Liver (tissue), 9 donors: ENCODE data around the gene SLC9C1. TPM values are rescaled to one million over a fixed set of nuclear protein-coding genes. Genes with fewer than 3 reads are reported as not detected.

Experiments used
- DNase-seq: peaks from one replicate; pipeline ENCODE4 v3.0.0-alpha.2; 2017; ENCODE audit warnings: low spot score
- H3K27ac ChIP-seq, 2 donors: one replicate each; pipeline ENCODE4 v1.7.0; 2013; ENCODE audit warnings: inconsistent platforms in 2 of 2, low read length in 2 of 2, control low read depth in 1 of 2, low read depth in 1 of 2, mild to moderate bottlenecking in 1 of 2
- H3K27me3 ChIP-seq, 4 donors: one replicate each; pipeline versions ENCODE4 v1.6.1 to v1.7.0; 2013; ENCODE audit warnings: low read length in 3 of 4, inconsistent platforms in 1 of 4, mild to moderate bottlenecking in 1 of 4, moderate library complexity in 1 of 4; ENCODE audit not compliant: control insufficient read depth in 4 of 4, insufficient read depth in 4 of 4
- H3K36me3 ChIP-seq, 4 donors: one replicate each; pipeline versions ENCODE4 v1.6.1 to v1.7.0; 2013; ENCODE audit warnings: low read length in 3 of 4, mild to moderate bottlenecking in 3 of 4, low read depth in 1 of 4, moderate library complexity in 1 of 4; ENCODE audit not compliant: control insufficient read depth in 4 of 4, insufficient read depth in 3 of 4
- H3K4me1 ChIP-seq, 4 donors: one replicate each; pipeline versions ENCODE4 v1.6.1 to v1.7.0; 2013; ENCODE audit warnings: low read length in 3 of 4, mild to moderate bottlenecking in 3 of 4, moderate library complexity in 1 of 4; ENCODE audit not compliant: control insufficient read depth in 4 of 4, insufficient read depth in 4 of 4
- H3K4me3 ChIP-seq, 3 donors: one replicate each; pipeline versions ENCODE4 v1.6.1 to v1.7.0; 2013; ENCODE audit warnings: low read length in 3 of 3, control low read depth in 1 of 3, low read depth in 1 of 3, mild to moderate bottlenecking in 1 of 3
- H3K9ac ChIP-seq, 2 donors: one replicate each; pipeline ENCODE4 v1.7.0; 2013; ENCODE audit warnings: low read length in 2 of 2, mild to moderate bottlenecking in 2 of 2, moderate library complexity in 2 of 2, control low read depth in 1 of 2, low read depth in 1 of 2
- H3K9me3 ChIP-seq, 4 donors: one replicate each; pipeline versions ENCODE4 v1.6.1 to v1.7.0; 2013; ENCODE audit warnings: low read length in 3 of 4; ENCODE audit not compliant: control insufficient read depth in 4 of 4
- EGR1 ChIP-seq, 2 donors: IDR thresholded peaks; 2 replicates each; pipeline ENCODE4 v1.6.1; 2016 to 2018; ENCODE audit warnings: antibody characterized with exemption in 2 of 2, low read depth in 2 of 2
- FOXA1 ChIP-seq: IDR thresholded peaks from 2 replicates; pipeline ENCODE4 v1.6.1; 2016; ENCODE audit warnings: antibody characterized with exemption
- FOXA2 ChIP-seq: IDR thresholded peaks from 2 replicates; pipeline ENCODE4 v1.6.1; 2016; ENCODE audit warnings: antibody characterized with exemption
- GABPA ChIP-seq, 2 donors: IDR thresholded peaks in 1 of 2; conservative IDR thresholded peaks in 1 of 2; 2 replicates each; pipeline ENCODE4 v1.6.1; 2016; ENCODE audit warnings: antibody characterized with exemption in 2 of 2, mild to moderate bottlenecking in 1 of 2, moderate library complexity in 1 of 2
- HNF4A ChIP-seq, 2 donors: conservative IDR thresholded peaks; 2 replicates each; pipeline ENCODE4 v1.6.1; 2016; ENCODE audit warnings: antibody characterized with exemption in 2 of 2, mild to moderate bottlenecking in 2 of 2
- HNF4G ChIP-seq: IDR thresholded peaks from 2 replicates; pipeline ENCODE4 v1.6.1; 2016; ENCODE audit warnings: antibody characterized with exemption
- JUND ChIP-seq, 2 donors: IDR thresholded peaks; 2 replicates each; pipeline ENCODE4 v1.6.1; 2016; ENCODE audit warnings: antibody characterized with exemption in 2 of 2
- RAD21 ChIP-seq, 2 donors: IDR thresholded peaks; 2 replicates each; pipeline ENCODE4 v1.6.1; 2016; ENCODE audit warnings: antibody characterized with exemption in 2 of 2, mild to moderate bottlenecking in 2 of 2
- SP1 ChIP-seq: IDR thresholded peaks from 2 replicates; pipeline ENCODE4 v1.6.1; 2018; ENCODE audit warnings: antibody characterized with exemption, mild to moderate bottlenecking
- TAF1 ChIP-seq: conservative IDR thresholded peaks from 2 replicates; pipeline ENCODE4 v1.6.1; 2016; ENCODE audit warnings: antibody characterized with exemption, mild to moderate bottlenecking
- YY1 ChIP-seq: IDR thresholded peaks from 2 replicates; pipeline ENCODE4 v1.6.1; 2016; ENCODE audit warnings: antibody characterized with exemption, mild to moderate bottlenecking
- WGBS: extraction: QIAGEN DNeasy Blood & Tissue Kit; methylation state at CpG from one replicate; pipeline ENCODE4 v1.1.7; 2013; 5-methylcytosine and 5-hydroxymethylcytosine counted together
- polyA plus RNA-seq, 2 donors: library from polyadenylated mRNA; stranded (reverse) in 1 of 2; unstranded in 1 of 2; fragments of 200-250 nt in 1 of 2; fragments of >200 nt in 1 of 2; fragmentation: Nextera tagmentation in 1 of 2; extraction: Ambion mirVana in 1 of 2; gene quantifications; one replicate each; pipeline versions ENCODE4 v1.2.1 to v1.2.3, GENCODE V29; 2013 to 2015
- total RNA-seq, 2 donors: library from RNA; depleted of rRNA; stranded (reverse); fragments of >200 nt; gene quantifications; one replicate each; pipeline ENCODE4 v1.2.3, GENCODE V29; 2014
- TF ChIP-seq, protein P1 (sequence below): IDR thresholded peaks from 2 replicates; pipeline ENCODE4 v1.6.1; 2016; ENCODE audit warnings: antibody characterized with exemption
- TF ChIP-seq, protein P2 (sequence below): IDR thresholded peaks from 2 replicates; pipeline ENCODE4 v1.6.1; 2016; ENCODE audit warnings: antibody characterized with exemption
- TF ChIP-seq, protein P3 (sequence below): IDR thresholded peaks from 2 replicates; pipeline ENCODE4 v1.6.1; 2016; ENCODE audit warnings: antibody characterized with exemption, mild to moderate bottlenecking
- TF ChIP-seq, protein P4 (sequence below): fragments of 150-350 bp; IDR thresholded peaks from 2 replicates; pipeline ENCODE4 v1.5.1; 2017; ENCODE audit warnings: improper control_type of control experiment, low read depth, low read length; ENCODE audit not compliant: missing input control
- TF ChIP-seq, protein P5 (sequence below): IDR thresholded peaks from 2 replicates; pipeline ENCODE4 v1.6.1; 2016; ENCODE audit warnings: antibody characterized with exemption
- donor health status: healthy.
- donor health status: healthy.
- donor health status: healthy.
- donor health status: healthy.
- donor health status: healthy.

The SLC9C1 gene
- total and polyA plus RNA-seq, 4 donors, result 0.28 TPM; not detected in 3

DNA sequence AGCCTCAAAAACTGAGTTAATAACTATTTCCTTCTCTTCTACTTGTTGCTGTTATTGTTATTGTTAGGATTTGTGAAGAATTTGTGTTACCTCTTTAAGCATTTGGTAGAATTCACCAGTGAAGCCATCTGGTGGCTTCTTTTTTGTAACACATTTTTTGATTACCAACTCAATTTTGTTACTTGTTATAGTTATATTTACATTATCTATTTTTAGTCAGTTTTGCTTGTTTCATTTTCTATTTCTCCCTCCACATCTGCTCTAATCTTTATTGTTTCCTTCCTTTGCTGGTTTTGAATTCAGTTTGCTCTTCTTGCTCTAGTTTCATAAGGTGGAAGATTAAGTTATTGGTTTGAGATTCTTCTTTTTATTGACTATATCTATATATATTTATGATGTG, 3.7 kb upstream of the SLC9C1 start:
- Histone ChIP-seq H3K27ac (no peak overlapping the region), H3K4me1 (peaks cover 0 to 10% (median 4%) of the 10 kb centered on the region in 4 donors), H3K9me3 (no peaks in the 10 kb centered on the region), H3K36me3 (no peaks in the 10 kb centered on the region), H3K4me3 (no peak overlapping the region), H3K27me3 (no peaks in the 10 kb centered on the region), H3K9ac (no peak overlapping the region)
- TF ChIP-seq FOXA2 (no peak), RAD21 (IDR thresholded peaks at IDR 0.05) (no peak), EGR1 (IDR thresholded peaks at IDR 0.05; ENCODE audit: low read depth in 2 of 2) (no peak), HNF4G (no peak), TAF1 (no peak), FOXA1 (no peak), JUND (IDR thresholded peaks at IDR 0.05) (no peak), HNF4A (conservative IDR thresholded peaks at IDR 0.05) (no peak)
- TF ChIP-seq, protein P1, sequence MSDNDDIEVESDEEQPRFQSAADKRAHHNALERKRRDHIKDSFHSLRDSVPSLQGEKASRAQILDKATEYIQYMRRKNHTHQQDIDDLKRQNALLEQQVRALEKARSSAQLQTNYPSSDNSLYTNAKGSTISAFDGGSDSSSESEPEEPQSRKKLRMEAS, result no peak
- TF ChIP-seq, protein P2, sequence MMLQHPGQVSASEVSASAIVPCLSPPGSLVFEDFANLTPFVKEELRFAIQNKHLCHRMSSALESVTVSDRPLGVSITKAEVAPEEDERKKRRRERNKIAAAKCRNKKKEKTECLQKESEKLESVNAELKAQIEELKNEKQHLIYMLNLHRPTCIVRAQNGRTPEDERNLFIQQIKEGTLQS, result no peak
- TF ChIP-seq, protein P3, sequence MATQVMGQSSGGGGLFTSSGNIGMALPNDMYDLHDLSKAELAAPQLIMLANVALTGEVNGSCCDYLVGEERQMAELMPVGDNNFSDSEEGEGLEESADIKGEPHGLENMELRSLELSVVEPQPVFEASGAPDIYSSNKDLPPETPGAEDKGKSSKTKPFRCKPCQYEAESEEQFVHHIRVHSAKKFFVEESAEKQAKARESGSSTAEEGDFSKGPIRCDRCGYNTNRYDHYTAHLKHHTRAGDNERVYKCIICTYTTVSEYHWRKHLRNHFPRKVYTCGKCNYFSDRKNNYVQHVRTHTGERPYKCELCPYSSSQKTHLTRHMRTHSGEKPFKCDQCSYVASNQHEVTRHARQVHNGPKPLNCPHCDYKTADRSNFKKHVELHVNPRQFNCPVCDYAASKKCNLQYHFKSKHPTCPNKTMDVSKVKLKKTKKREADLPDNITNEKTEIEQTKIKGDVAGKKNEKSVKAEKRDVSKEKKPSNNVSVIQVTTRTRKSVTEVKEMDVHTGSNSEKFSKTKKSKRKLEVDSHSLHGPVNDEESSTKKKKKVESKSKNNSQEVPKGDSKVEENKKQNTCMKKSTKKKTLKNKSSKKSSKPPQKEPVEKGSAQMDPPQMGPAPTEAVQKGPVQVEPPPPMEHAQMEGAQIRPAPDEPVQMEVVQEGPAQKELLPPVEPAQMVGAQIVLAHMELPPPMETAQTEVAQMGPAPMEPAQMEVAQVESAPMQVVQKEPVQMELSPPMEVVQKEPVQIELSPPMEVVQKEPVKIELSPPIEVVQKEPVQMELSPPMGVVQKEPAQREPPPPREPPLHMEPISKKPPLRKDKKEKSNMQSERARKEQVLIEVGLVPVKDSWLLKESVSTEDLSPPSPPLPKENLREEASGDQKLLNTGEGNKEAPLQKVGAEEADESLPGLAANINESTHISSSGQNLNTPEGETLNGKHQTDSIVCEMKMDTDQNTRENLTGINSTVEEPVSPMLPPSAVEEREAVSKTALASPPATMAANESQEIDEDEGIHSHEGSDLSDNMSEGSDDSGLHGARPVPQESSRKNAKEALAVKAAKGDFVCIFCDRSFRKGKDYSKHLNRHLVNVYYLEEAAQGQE, result no peak
- DNase-seq, result no peak

DNA sequence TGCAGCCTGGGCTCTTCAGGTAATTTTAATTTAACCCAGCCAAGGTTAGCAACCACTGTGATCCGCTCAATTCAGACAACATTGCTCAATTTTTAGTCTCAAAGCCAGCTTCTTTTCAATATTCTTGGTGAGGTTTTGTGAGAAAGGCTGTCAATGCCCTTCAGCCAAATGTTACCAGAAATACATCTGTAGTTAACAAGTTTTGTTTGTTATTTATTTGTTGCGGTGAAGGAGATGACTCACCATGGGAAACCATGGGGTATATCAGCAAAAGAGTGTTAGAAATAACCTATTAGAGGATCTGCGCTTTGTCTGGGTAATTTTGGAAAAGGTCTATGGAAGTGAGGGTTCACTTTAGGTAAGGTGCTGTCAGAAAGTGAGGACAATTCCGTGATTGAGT, 5.0 kb downstream of the SLC9C1 start:
- H3K9me3 ChIP-seq, result no peaks in the 10 kb centered on the region

More for the DNA sequence above, 5.0 kb downstream of the SLC9C1 start:
- Histone ChIP-seq H3K9ac (no peak overlapping the region), H3K36me3 (no peaks in the 10 kb centered on the region), H3K4me1 (peaks cover 0 to 6% (median 3%) of the 10 kb centered on the region in 4 donors), H3K27me3 (peaks cover 0 to 2% (median 0%) of the 10 kb centered on the region in 4 donors), H3K4me3 (no peak overlapping the region), H3K27ac (no peak overlapping the region)
- DNase-seq, result no peak
- TF ChIP-seq, protein P4, sequence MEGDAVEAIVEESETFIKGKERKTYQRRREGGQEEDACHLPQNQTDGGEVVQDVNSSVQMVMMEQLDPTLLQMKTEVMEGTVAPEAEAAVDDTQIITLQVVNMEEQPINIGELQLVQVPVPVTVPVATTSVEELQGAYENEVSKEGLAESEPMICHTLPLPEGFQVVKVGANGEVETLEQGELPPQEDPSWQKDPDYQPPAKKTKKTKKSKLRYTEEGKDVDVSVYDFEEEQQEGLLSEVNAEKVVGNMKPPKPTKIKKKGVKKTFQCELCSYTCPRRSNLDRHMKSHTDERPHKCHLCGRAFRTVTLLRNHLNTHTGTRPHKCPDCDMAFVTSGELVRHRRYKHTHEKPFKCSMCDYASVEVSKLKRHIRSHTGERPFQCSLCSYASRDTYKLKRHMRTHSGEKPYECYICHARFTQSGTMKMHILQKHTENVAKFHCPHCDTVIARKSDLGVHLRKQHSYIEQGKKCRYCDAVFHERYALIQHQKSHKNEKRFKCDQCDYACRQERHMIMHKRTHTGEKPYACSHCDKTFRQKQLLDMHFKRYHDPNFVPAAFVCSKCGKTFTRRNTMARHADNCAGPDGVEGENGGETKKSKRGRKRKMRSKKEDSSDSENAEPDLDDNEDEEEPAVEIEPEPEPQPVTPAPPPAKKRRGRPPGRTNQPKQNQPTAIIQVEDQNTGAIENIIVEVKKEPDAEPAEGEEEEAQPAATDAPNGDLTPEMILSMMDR, result no peak
- TF ChIP-seq EGR1 (IDR thresholded peaks at IDR 0.05; ENCODE audit: low read depth in 2 of 2) (no peak), GABPA (IDR thresholded peaks at IDR 0.05 in 1 of 2, conservative IDR thresholded peaks at IDR 0.05 in 1 of 2) (no peak), FOXA2 (no peak), YY1 (no peak), SP1 (no peak), TAF1 (no peak), HNF4G (no peak)
- TF ChIP-seq, protein P3, result no peak
- TF ChIP-seq, protein P5, sequence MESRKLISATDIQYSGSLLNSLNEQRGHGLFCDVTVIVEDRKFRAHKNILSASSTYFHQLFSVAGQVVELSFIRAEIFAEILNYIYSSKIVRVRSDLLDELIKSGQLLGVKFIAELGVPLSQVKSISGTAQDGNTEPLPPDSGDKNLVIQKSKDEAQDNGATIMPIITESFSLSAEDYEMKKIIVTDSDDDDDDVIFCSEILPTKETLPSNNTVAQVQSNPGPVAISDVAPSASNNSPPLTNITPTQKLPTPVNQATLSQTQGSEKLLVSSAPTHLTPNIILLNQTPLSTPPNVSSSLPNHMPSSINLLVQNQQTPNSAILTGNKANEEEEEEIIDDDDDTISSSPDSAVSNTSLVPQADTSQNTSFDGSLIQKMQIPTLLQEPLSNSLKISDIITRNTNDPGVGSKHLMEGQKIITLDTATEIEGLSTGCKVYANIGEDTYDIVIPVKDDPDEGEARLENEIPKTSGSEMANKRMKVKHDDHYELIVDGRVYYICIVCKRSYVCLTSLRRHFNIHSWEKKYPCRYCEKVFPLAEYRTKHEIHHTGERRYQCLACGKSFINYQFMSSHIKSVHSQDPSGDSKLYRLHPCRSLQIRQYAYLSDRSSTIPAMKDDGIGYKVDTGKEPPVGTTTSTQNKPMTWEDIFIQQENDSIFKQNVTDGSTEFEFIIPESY, result no peak
- WGBS, result 90% methylated on average over 4 of the region's 4 CpGs
